ENCODE measurements around the gene EFNA3. TPM values are rescaled to one million over a fixed set of nuclear protein-coding genes. Genes with fewer than 3 reads are reported as not detected.

EFNA3 gene
- total and polyA plus RNA-seq, 2 experiments from 2014 or later = 10.3 to 13.6 TPM

GRCh38 chr1:155072531-155073289 is 5.9 kb upstream of the EFNA3 start:
- H3K27me3 Mint-ChIP-seq (ENCODE audit: insufficient read depth, low read depth, poor library complexity) = peaks cover 36% of the 10 kb centered on the region
- DNase-seq (ENCODE audit: low spot score) (no peak), ATAC-seq (no peak)
- H3K36me3 Mint-ChIP-seq (ENCODE audit: low read depth) = peaks cover 10% of the 10 kb centered on the region
- H3K9me3 Mint-ChIP-seq = no peaks in the 10 kb centered on the region
- H3K4me2 ChIP-seq = peak overlapping the region; percentile 72
- no peaks in the 10 kb centered on the region for H3K36me3 ChIP-seq (ENCODE audit: insufficient read depth)
- H3K4me3 ChIP-seq = peak overlapping the region; percentile 32; the same call in 1 of the 2 replicates
- H3K27me3 ChIP-seq (ENCODE audit: insufficient read depth) = peaks cover 47% of the 10 kb centered on the region
- H3F3A ChIP-seq (replicated peaks; ENCODE audit: low read depth) = peaks cover 19% of the 10 kb centered on the region
- peaks cover 19% of the 10 kb centered on the region for H3K4me1 ChIP-seq (ENCODE audit: insufficient read depth)
- no peaks in the 10 kb centered on the region for H3K9me2 ChIP-seq (ENCODE audit: insufficient read depth)
- H3K27ac Mint-ChIP-seq = no peak overlapping the region
- H4K20me1 ChIP-seq (replicated peaks; ENCODE audit: insufficient read depth) = peaks cover 3% of the 10 kb centered on the region
- peak overlapping the region; percentile 71; the same call in 1 of the 3 replicates for H3K4me3 Mint-ChIP-seq
- H3K79me2 ChIP-seq (replicated peaks; ENCODE audit: insufficient read depth) = no peaks in the 10 kb centered on the region
- H3K4me1 Mint-ChIP-seq = peaks cover 39% of the 10 kb centered on the region
- TF ChIP-seq JUNB (IDR thresholded peaks at IDR 0.05; ENCODE audit: unreplicated experiment) (no peak), REST (IDR thresholded peaks at IDR 0.05; ENCODE audit: unreplicated experiment) (no peak), EZH2phosphoT487 (IDR thresholded peaks at IDR 0.05; ENCODE audit: unreplicated experiment) (no peak), ZNF462 (CRISPR knock-in tag; IDR thresholded peaks at IDR 0.05) (no peak), STAT1 (IDR thresholded peaks at IDR 0.05; ENCODE audit: unreplicated experiment) (no peak), EZH2 (IDR thresholded peaks at IDR 0.05; ENCODE audit: low read depth, unreplicated experiment) (no peak), CTCF (conservative IDR thresholded peaks at IDR 0.05; ENCODE audit: low read depth in 2 of 2) (no peak), POLR2AphosphoS5 (IDR thresholded peaks at IDR 0.05; ENCODE audit: low read depth) (no peak), CREB1 (CRISPR knock-in tag; IDR thresholded peaks at IDR 0.05; ENCODE audit: low read depth) (no peak), ZNF114 (CRISPR knock-in tag; IDR thresholded peaks at IDR 0.05) (no peak), ZNF331 (CRISPR knock-in tag; IDR thresholded peaks at IDR 0.05; ENCODE audit: low read depth) (no peak)
- no peak overlapping the region for H2AFZ ChIP-seq
- no peak overlapping the region for H3K27ac ChIP-seq (ENCODE audit: low read depth)
